Retinal pigment epithelial cell (primary cell): ENCODE results near the gene GALNT5.
"Not testable (repeated sequence)": the region's sequence is repeated elsewhere in the genome, so short reads cannot be mapped to it uniquely, and the experiment has no call there.

Source experiments
- DNase-seq: peaks from one replicate; pipeline ENCODE4 v3.0.0-alpha.2; 2010; ENCODE audit warnings: low read depth
- H3K4me3 ChIP-seq: 2 replicates; pipeline ENCODE4 v1.5.1; 2011; ENCODE audit warnings: mild to moderate bottlenecking, low read length, control low read depth, moderate library complexity
- CTCF ChIP-seq: conservative IDR thresholded peaks from 2 replicates; pipeline ENCODE4 v1.5.1; 2011; ENCODE audit warnings: low read depth, low read length, control low read depth, inconsistent platforms

The GALNT5 gene

GRCh38 chr2:157223624-157224205 lies 33.8 kb upstream of the GALNT5 start:
- no peak for TF ChIP-seq CTCF
- H3K4me3 ChIP-seq: no peak overlapping the region
- DNase-seq: no peak

- H3K4me3 ChIP-seq, DNase-seq: not testable (repeated sequence)
Measured at GRCh38 chr2:157224448-157224847, 33.1 kb upstream of the GALNT5 start.

- DNase-seq: no peak
- no peak for TF ChIP-seq CTCF
- H3K4me3 ChIP-seq: no peak overlapping the region
Measured at GRCh38 chr2:157227592-157227991, 29.9 kb upstream of the GALNT5 start.

- no peak overlapping the region for H3K4me3 ChIP-seq
- no peak for DNase-seq
- no peak for TF ChIP-seq CTCF
Measured at GRCh38 chr2:157228946-157229345, 28.6 kb upstream of the GALNT5 start.

GRCh38 chr2:157229572-157229971 lies 27.9 kb upstream of the GALNT5 start:
- no peak overlapping the region for H3K4me3 ChIP-seq
- DNase-seq: no peak
- TF ChIP-seq CTCF: no peak

- no peak overlapping the region for H3K4me3 ChIP-seq
- DNase-seq: no peak
- TF ChIP-seq CTCF: no peak
Measured at GRCh38 chr2:157231476-157231875, 26.0 kb upstream of the GALNT5 start.

GRCh38 chr2:157233506-157233905 lies 24.0 kb upstream of the GALNT5 start:
- no peak for TF ChIP-seq CTCF
- no peak for DNase-seq
- H3K4me3 ChIP-seq: no peak overlapping the region

GRCh38 chr2:157236404-157236803 lies 21.1 kb upstream of the GALNT5 start:
- no peak for TF ChIP-seq CTCF
- no peak for DNase-seq
- no peak overlapping the region for H3K4me3 ChIP-seq
